Pancreas (tissue), 10 donors: Measurements from ENCODE around the gene HIVEP3. TPM values are rescaled to one million over a fixed set of nuclear protein-coding genes. Genes with fewer than 3 reads are reported as not detected.

Experiments
- ATAC-seq, 4 donors: fragments of 200-7000 bp; cut with Tn5 transposase; one replicate each; pipeline versions ENCODE4 v1.8.0 to v1.9.1; 2020; ENCODE audit warnings: mild to moderate bottlenecking in 4 of 4, moderate library complexity in 4 of 4
- DNase-seq, 6 donors: peaks; one replicate each; pipeline ENCODE4 v3.0.0-alpha.2; 2020
- FAIRE-seq: peaks from 2 replicates; lab custom pipeline; 2012; peaks lifted over from hg19 to GRCh38; lab: Jason Lieb, UNC
- H3K27ac ChIP-seq, 4 donors: fragments of 200-600 bp; sonication (generic); 1 replicate in 3 of 4; 2 replicates in 1 of 4; pipeline versions ENCODE4 v1.5.0 to v1.8.0; 2020
- H3K27me3 ChIP-seq, 4 donors: fragments of 200-600 bp; one replicate each; pipeline ENCODE4 v1.8.0; 2021
- H3K36me3 ChIP-seq, 3 donors: fragments of 200-600 bp; sonication (generic) in 1 of 3; one replicate each; pipeline versions ENCODE4 v1.5.0 to v1.8.0; 2020 to 2021
- H3K4me1 ChIP-seq, 3 donors: fragments of 200-600 bp; one replicate each; pipeline ENCODE4 v1.8.0; 2021
- H3K4me3 ChIP-seq, 4 donors: fragments of 200-600 bp; sonication (generic) in 2 of 4; one replicate each; pipeline versions ENCODE4 v1.5.0 to v1.8.0; 2020 to 2021
- H3K9me3 ChIP-seq, 4 donors: fragments of 200-600 bp; one replicate each; pipeline ENCODE4 v1.8.0; 2021
- WGBS, 2 donors: extraction: QIAGEN DNeasy Blood & Tissue Kit; methylation state at CpG; one replicate each; pipeline ENCODE4 v1.1.7; 2013; 5-methylcytosine and 5-hydroxymethylcytosine counted together
- intact Hi-C, 3 donors: fragments of 100-400 bp; cut with DNase I; formaldehyde crosslinking; loops; one replicate each; pipeline versions ENCODE4 v1.11.1 to v1.14.2; 2022
- polyA plus RNA-seq, 2 donors: library from polyadenylated mRNA; stranded (reverse); fragments of 200-250 nt; gene quantifications; one replicate each; pipeline ENCODE4 v1.2.3, GENCODE V29; 2013
- total RNA-seq, 6 donors: library from RNA; stranded (reverse); fragmentation: NEBNext Ultra II Directional in 4 of 6; extraction: Animal tissue kit (Norgen Biotek cat#: 25700) in 4 of 6; gene quantifications; one replicate each; pipeline versions ENCODE4 v1.2.1 to v1.2.4, GENCODE V29; 2021 to 2023
- TF ChIP-seq, protein P1 (sequence below), 4 donors: fragments of 200-600 bp; sonication (generic) in 3 of 4; IDR thresholded peaks; one replicate each; pipeline versions ENCODE4 v1.5.0 to v1.8.0; 2021; ENCODE audit warnings: antibody characterized with exemption in 4 of 4
- donor health status: healthy with polysubstance abuse.
- donor health status: DM: no; HTN: no; CAD: no; lungs with moderate emphysema.
- donor health status: DM: no; HTN: no; CAD: no.
- donor health status: control.
- donor health status: control.
- donor health status: Bipolar disorder and iron deficiency.
- donor health status: DM: yes; HTN: yes; CAD: no.
- donor health status: DM: no; HTN: no; CAD: no.
- donor health status: DM: no; HTN: no; CAD: no.
- donor health status: DM: yes; HTN: yes; CAD: no.

The HIVEP3 gene
- total and polyA plus RNA-seq, 8 donors = 2.7 to 5.0 (median 3.1) TPM

DNA sequence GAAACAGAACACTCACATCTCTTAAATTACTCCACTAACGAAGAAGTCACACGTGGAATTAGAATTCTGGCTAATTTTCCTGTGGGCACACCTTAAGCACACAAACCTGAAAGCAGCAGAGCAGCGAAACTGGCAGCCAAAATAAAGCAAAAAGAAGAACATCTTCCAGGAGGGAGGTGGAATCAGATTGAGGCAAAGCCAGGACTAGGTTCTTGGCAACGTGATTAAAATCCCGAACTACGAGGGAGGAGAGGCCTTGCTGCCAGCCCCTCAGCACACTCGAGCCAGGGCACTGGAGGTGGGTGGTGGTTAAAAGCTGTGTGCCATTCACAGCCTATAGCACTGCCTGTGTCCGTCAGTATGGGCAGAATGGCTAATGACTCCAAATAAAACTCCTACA is 58.0 kb downstream of the HIVEP3 start:
- Histone ChIP-seq H3K27ac (no peak overlapping the region), H3K4me1 (no peaks in the 10 kb centered on the region), H3K4me3 (no peak overlapping the region), H3K36me3 (no peaks in the 10 kb centered on the region), H3K9me3 (no peaks in the 10 kb centered on the region), H3K27me3 (no peaks in the 10 kb centered on the region)
- TF ChIP-seq, protein P1, sequence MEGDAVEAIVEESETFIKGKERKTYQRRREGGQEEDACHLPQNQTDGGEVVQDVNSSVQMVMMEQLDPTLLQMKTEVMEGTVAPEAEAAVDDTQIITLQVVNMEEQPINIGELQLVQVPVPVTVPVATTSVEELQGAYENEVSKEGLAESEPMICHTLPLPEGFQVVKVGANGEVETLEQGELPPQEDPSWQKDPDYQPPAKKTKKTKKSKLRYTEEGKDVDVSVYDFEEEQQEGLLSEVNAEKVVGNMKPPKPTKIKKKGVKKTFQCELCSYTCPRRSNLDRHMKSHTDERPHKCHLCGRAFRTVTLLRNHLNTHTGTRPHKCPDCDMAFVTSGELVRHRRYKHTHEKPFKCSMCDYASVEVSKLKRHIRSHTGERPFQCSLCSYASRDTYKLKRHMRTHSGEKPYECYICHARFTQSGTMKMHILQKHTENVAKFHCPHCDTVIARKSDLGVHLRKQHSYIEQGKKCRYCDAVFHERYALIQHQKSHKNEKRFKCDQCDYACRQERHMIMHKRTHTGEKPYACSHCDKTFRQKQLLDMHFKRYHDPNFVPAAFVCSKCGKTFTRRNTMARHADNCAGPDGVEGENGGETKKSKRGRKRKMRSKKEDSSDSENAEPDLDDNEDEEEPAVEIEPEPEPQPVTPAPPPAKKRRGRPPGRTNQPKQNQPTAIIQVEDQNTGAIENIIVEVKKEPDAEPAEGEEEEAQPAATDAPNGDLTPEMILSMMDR (IDR thresholded peaks at IDR 0.05) = no peak
- no peak for DNase-seq
- WGBS, 2 donors = 83 to 90% methylated on average over 8 of the region's 8 CpGs
- intact Hi-C loops = no loop called here
- no peak for ATAC-seq
- FAIRE-seq = no peak

DNA sequence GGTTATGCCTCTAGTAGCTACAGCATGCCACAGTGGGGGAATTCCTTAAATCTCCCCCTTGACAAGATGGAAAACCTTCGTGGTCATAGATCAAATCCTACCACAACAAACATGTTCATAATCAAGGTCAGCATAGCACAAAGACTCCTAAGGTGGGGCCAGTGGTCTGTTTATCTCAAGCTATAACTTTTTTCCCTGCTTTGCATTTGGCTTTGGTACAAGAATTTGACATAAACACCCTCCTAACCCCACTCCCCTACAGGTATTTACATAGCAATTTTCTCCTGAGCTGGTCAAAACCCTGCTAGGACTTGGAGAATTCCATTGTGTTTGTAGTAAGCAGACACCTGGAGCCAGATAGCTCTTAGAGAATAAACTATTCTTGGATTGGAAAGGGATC is 58.5 kb downstream of the HIVEP3 start:
- intact Hi-C loops = no loop called here
- H3K4me3 ChIP-seq = no peak overlapping the region
- H3K27me3 ChIP-seq = no peaks in the 10 kb centered on the region
- H3K27ac ChIP-seq = no peak overlapping the region
- 35 to 49% methylated on average over 1 of the region's 1 CpG for WGBS, 2 donors
- H3K9me3 ChIP-seq = no peaks in the 10 kb centered on the region
- DNase-seq (no peak), FAIRE-seq (no peak), ATAC-seq (no peak)
- TF ChIP-seq, protein P1 (IDR thresholded peaks at IDR 0.05) = no peak
- H3K36me3 ChIP-seq = no peaks in the 10 kb centered on the region
- H3K4me1 ChIP-seq = no peaks in the 10 kb centered on the region

DNA sequence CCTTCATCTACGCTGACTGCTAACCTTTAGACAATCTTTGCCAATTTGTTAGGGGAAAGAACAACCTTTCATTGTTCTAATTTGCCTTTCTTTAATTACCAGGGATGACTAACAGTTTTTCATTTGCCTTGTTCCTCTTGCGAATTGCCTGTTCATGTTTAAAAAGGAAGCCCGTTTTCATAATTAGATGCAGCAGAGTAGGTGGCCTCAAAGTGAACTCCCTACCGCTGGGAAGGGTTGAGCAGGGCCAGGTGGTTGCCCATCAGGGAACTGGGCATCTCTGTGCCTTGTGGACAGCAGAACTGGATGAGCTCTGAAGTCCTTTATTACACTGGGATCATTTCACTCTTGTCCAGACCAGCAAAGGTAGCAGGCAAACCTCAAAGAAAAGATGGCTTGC is 59.0 kb downstream of the HIVEP3 start:
- TF ChIP-seq, protein P1 (IDR thresholded peaks at IDR 0.05) = no peak
- no peaks in the 10 kb centered on the region for H3K4me1 ChIP-seq
- 91 to 97% methylated on average over 4 of the region's 4 CpGs for WGBS, 2 donors
- no peak for FAIRE-seq
- no peak overlapping the region for H3K27ac ChIP-seq
- intact Hi-C loops = no loop called here
- no peaks in the 10 kb centered on the region for H3K9me3 ChIP-seq
- no peaks in the 10 kb centered on the region for H3K36me3 ChIP-seq
- no peak overlapping the region for H3K4me3 ChIP-seq
- ATAC-seq = no peak
- no peaks in the 10 kb centered on the region for H3K27me3 ChIP-seq
- DNase-seq = no peak

DNA sequence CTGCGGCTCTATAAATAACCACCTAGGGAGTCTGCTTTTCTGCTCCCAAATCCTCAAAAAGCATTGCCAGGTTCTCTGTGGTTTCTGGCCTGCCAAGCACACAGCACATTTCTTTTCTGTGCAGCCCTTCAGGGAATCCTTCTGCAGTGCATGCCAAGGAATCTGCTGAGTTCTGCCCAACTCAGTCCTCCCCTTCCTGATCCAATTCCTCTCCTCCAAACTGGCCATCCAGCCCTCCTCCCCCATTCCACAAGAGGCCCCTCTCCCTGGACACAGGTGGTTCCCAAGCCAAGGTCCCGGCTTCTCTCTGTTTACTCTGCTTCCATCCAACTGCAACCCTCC is 61.8 kb downstream of the HIVEP3 start:
- H3K27me3 ChIP-seq = no peaks in the 10 kb centered on the region
- no peak overlapping the region for H3K4me3 ChIP-seq
- TF ChIP-seq, protein P1 (IDR thresholded peaks at IDR 0.05) = no peak
- ATAC-seq = no peak
- no peak for FAIRE-seq
- no peak overlapping the region for H3K27ac ChIP-seq
- no peaks in the 10 kb centered on the region for H3K4me1 ChIP-seq
- intact Hi-C loops = no loop called here
- H3K9me3 ChIP-seq = no peaks in the 10 kb centered on the region
- no peak for DNase-seq
- 60 to 71% methylated on average over 2 of the region's 2 CpGs for WGBS, 2 donors
- H3K36me3 ChIP-seq = no peaks in the 10 kb centered on the region

DNA sequence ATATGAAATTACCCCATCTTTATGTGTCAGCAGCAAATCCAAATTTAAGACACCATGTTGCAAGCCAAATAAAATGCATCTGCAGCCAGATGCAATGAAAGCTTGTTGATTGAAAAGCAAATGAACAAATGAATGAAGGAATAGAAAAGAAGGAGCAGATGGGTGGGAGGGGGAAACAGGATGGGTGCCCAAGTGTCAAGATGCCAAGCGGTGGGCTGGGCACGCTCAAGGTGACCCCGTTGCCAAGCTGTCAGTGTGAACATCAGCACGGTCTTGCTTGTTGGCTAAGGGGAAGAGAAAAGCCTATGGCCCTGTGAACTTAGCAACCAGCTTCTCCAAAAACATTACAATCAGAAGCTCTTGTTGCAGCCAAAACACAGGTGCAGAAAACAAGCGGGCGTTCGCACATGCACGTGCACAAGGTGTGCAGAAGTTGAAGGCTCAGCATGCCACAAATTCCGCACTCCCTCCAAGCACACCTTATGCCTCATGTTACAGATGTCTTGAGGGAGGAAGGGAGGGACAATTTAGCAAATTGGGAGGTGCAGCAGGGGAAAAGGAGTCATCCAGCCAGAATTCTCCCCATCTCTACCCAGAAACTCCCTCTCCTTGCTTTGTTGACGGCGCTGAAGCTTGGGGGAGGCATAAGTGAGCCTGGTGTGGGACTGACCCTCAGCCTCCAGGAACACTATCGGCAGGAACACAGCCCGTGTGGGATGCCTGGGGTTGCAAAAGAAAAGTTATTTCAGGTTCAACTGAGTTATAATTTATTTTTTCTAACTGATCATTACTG is 62.4 kb downstream of the HIVEP3 start:
- H3K4me1 ChIP-seq = no peaks in the 10 kb centered on the region
- no peak overlapping the region for H3K4me3 ChIP-seq
- H3K27me3 ChIP-seq = no peaks in the 10 kb centered on the region
- H3K36me3 ChIP-seq = no peaks in the 10 kb centered on the region
- intact Hi-C loops = no loop called here
- TF ChIP-seq, protein P1 (IDR thresholded peaks at IDR 0.05) = no peak
- no peak overlapping the region for H3K27ac ChIP-seq
- ATAC-seq (no peak), FAIRE-seq (no peak), DNase-seq (no peak)
- H3K9me3 ChIP-seq = no peaks in the 10 kb centered on the region
- WGBS, 2 donors = 89 to 93% methylated on average over 13 of the region's 13 CpGs
